ENCODE data around the gene PTGES3.

PTGES3 gene

GRCh38 chr12:56616925-56617324, 71.2 kb downstream of the PTGES3 start:
- Histone ChIP-seq H3K36me3 (ENCODE audit: control insufficient read depth in 4 of 4, insufficient read depth in 4 of 4, low read length in 3 of 4) (peaks cover 27 to 81% (median 62%) of the 10 kb centered on the region in 4 experiments), H3K4me3 (ENCODE audit: control insufficient read depth in 1 of 7, extremely low read depth in 1 of 7, insufficient read depth in 4 of 7, low read depth in 2 of 7, low read length in 6 of 7) (no peak overlapping the region), H3K27me3 (replicated peaks in 2 of 5; ENCODE audit: control insufficient read depth in 4 of 5, insufficient read depth in 5 of 5, low read length in 4 of 5) (no peaks in the 10 kb centered on the region), H3K9me3 (ENCODE audit: control extremely low read depth in 1 of 5, control insufficient read depth in 4 of 5, insufficient read depth in 2 of 5, low read depth in 1 of 5, low read length in 4 of 5) (no peaks in the 10 kb centered on the region), H3K27ac (ENCODE audit: insufficient read depth in 1 of 2, low read depth in 1 of 2, low read length in 2 of 2, poor library complexity in 1 of 2, severe bottlenecking in 2 of 2) (no peak overlapping the region), H3K4me1 (ENCODE audit: control extremely low read depth in 1 of 4, control insufficient read depth in 4 of 4, insufficient read depth in 4 of 4, low read length in 3 of 4) (no peaks in the 10 kb centered on the region)
- CTCF ChIA-PET, result interaction anchor here (0.6 to 1.6 kb wide), 4 partner anchors 9 to 117 kb away, joined by 3 to 10 read pairs (median 4); no protein-coding TSS in a partner anchor
- DNase-seq, result no peak
- POLR2A ChIA-PET, result interaction anchor here (0.6 kb wide), 1 partner anchor 12 kb away, joined by 4 read pairs; no protein-coding TSS in a partner anchor

- Histone ChIP-seq H3K4me1 (ENCODE audit: control extremely low read depth in 1 of 4, control insufficient read depth in 4 of 4, insufficient read depth in 4 of 4, low read length in 3 of 4) (no peaks in the 10 kb centered on the region), H3K27me3 (replicated peaks in 2 of 5; ENCODE audit: control insufficient read depth in 4 of 5, insufficient read depth in 5 of 5, low read length in 4 of 5) (no peaks in the 10 kb centered on the region), H3K4me3 (ENCODE audit: control insufficient read depth in 1 of 7, extremely low read depth in 1 of 7, insufficient read depth in 4 of 7, low read depth in 2 of 7, low read length in 6 of 7) (no peak overlapping the region), H3K36me3 (ENCODE audit: control insufficient read depth in 4 of 4, insufficient read depth in 4 of 4, low read length in 3 of 4) (peaks cover 28 to 81% (median 68%) of the 10 kb centered on the region in 4 experiments), H3K27ac (ENCODE audit: insufficient read depth in 1 of 2, low read depth in 1 of 2, low read length in 2 of 2, poor library complexity in 1 of 2, severe bottlenecking in 2 of 2) (no peak overlapping the region), H3K9me3 (ENCODE audit: control extremely low read depth in 1 of 5, control insufficient read depth in 4 of 5, insufficient read depth in 2 of 5, low read depth in 1 of 5, low read length in 4 of 5) (no peaks in the 10 kb centered on the region)
- ChIA-PET CTCF (interaction anchor here (1.2 to 1.6 kb wide), 3 partner anchors 10 to 36 kb away, joined by 3 to 10 read pairs (median 4); no protein-coding TSS in a partner anchor), POLR2A (interaction anchor here (0.6 kb wide), 1 partner anchor 13 kb away, joined by 4 read pairs; no protein-coding TSS in a partner anchor)
- no peak for DNase-seq
- WGBS (ENCODE audit: insufficient coverage), result 94% methylated on average over 2 of the region's 3 CpGs
These were observed 71.8 kb downstream of the PTGES3 start for GRCh38 chr12:56616244-56616643.

- DNase-seq, result no peak
- POLR2A ChIA-PET, result interaction anchor here (0.7 to 1.0 kb wide), 2 partner anchors 22 to 26 kb away, joined by 3 read pairs; no protein-coding TSS in a partner anchor
- CTCF ChIA-PET, result interaction anchor here (0.7 to 16.8 kb wide), 3 partner anchors 9 to 13 kb away, joined by 3 to 316 read pairs (median 45); partner anchors contain the start of gene BAZ2A
- no peaks in the 10 kb centered on the region for H3K9me3 ChIP-seq (ENCODE audit: control extremely low read depth in 1 of 5, control insufficient read depth in 4 of 5, insufficient read depth in 2 of 5, low read depth in 1 of 5, low read length in 4 of 5)
- H3K4me3 ChIP-seq (ENCODE audit: control insufficient read depth in 1 of 7, extremely low read depth in 1 of 7, insufficient read depth in 4 of 7, low read depth in 2 of 7, low read length in 6 of 7), result no peak overlapping the region
- peaks cover 34 to 85% (median 77%) of the 10 kb centered on the region in 4 experiments for H3K36me3 ChIP-seq (ENCODE audit: control insufficient read depth in 4 of 4, insufficient read depth in 4 of 4, low read length in 3 of 4)
- H3K27ac ChIP-seq (ENCODE audit: insufficient read depth in 1 of 2, low read depth in 1 of 2, low read length in 2 of 2, poor library complexity in 1 of 2, severe bottlenecking in 2 of 2), result no peak overlapping the region
- H3K4me1 ChIP-seq (ENCODE audit: control extremely low read depth in 1 of 4, control insufficient read depth in 4 of 4, insufficient read depth in 4 of 4, low read length in 3 of 4), result no peaks in the 10 kb centered on the region
- 91% methylated on average over 6 of the region's 8 CpGs for WGBS (ENCODE audit: insufficient coverage)
- no peaks in the 10 kb centered on the region for H3K27me3 ChIP-seq (replicated peaks in 2 of 5; ENCODE audit: control insufficient read depth in 4 of 5, insufficient read depth in 5 of 5, low read length in 4 of 5)
These were observed 73.5 kb downstream of the PTGES3 start for GRCh38 chr12:56614627-56615026.

All from common myeloid progenitor, CD34-positive (primary cell).